Astrocyte (in vitro differentiated cells and primary cell): Measurements from ENCODE around the gene C1QTNF3.

Source experiments
- CTCF ChIP-seq: IDR thresholded peaks from 2 replicates; pipeline ENCODE4 v1.5.1; 2011; ENCODE audit warnings: low read depth, mild to moderate bottlenecking, inconsistent platforms, low read length, moderate library complexity; ENCODE audit not compliant: insufficient read depth
- EZH2 ChIP-seq: IDR thresholded peaks from 2 replicates; pipeline ENCODE4 v1.6.1; 2012; ENCODE audit warnings: mild to moderate bottlenecking, low read length, inconsistent platforms; ENCODE audit not compliant: insufficient read depth

- TF ChIP-seq CTCF (no peak), EZH2 (no peak)
Observed at GRCh38 chr5:34026089-34026761, 16.8 kb downstream of the C1QTNF3 start.
